ENCODE measurements around the gene LAMB3.

The LAMB3 gene

DNA sequence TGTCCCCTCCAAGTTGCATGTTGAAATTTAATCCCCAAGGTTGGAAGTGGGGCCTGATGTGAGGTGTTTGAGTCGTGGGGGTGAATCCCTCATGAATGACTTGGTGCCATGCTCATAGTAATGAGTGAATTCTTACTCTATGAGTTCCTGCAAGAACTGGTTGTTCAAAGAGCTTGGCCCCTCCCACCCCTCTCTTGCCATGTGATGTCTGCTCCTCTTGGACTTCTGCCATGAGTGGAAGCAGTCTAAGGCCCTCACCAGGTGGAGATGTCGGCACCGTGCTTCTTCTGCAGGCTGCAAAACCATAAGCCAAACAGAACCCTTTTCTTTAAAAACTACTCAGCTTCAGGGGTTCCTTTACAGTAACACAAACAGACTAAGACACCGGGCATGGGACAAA is 37.3 kb upstream of the LAMB3 start:
- TF ChIP-seq, protein P1, sequence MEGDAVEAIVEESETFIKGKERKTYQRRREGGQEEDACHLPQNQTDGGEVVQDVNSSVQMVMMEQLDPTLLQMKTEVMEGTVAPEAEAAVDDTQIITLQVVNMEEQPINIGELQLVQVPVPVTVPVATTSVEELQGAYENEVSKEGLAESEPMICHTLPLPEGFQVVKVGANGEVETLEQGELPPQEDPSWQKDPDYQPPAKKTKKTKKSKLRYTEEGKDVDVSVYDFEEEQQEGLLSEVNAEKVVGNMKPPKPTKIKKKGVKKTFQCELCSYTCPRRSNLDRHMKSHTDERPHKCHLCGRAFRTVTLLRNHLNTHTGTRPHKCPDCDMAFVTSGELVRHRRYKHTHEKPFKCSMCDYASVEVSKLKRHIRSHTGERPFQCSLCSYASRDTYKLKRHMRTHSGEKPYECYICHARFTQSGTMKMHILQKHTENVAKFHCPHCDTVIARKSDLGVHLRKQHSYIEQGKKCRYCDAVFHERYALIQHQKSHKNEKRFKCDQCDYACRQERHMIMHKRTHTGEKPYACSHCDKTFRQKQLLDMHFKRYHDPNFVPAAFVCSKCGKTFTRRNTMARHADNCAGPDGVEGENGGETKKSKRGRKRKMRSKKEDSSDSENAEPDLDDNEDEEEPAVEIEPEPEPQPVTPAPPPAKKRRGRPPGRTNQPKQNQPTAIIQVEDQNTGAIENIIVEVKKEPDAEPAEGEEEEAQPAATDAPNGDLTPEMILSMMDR (IDR thresholded peaks at IDR 0.05; ENCODE audit: low read depth, low read length) = no peak
- H3K4me3 ChIP-seq (replicated peaks in 1 of 2; ENCODE audit: low read depth in 2 of 2, low read length in 2 of 2) = no peak overlapping the region
- peak; percentile 39 to 51 for DNase-seq (ENCODE audit: low read depth in 2 of 2)

DNA sequence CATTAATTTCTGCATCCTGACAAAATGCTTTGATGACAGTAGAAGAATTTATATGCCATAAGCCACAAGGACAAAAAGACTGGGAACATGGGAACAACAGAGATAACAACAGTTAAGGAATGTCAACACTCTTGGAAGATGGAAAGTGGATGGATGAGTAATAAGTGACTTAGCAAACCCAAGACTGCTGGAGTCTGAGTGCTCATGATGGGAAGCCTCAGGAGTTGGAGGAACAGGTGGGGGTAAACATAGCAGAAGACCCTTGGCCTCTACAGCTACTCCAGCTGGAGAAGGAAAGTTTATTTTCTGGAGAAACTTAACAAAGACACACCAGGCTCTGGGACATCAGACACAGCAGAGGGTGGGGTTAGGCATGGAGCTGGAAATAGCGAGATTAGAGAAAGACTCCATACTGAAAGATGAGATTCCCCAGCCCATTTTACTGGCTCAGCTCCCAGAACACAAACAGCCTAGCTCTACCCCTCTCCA is 36.6 kb upstream of the LAMB3 start:
- peak; percentile 37 to 76 for DNase-seq (ENCODE audit: low read depth in 2 of 2)
- TF ChIP-seq, protein P1 (IDR thresholded peaks at IDR 0.05; ENCODE audit: low read depth, low read length) = no peak
- H3K4me3 ChIP-seq (replicated peaks in 1 of 2; ENCODE audit: low read depth in 2 of 2, low read length in 2 of 2) = no peak overlapping the region

- no peak for DNase-seq (ENCODE audit: low read depth in 2 of 2)
- no peak overlapping the region for H3K4me3 ChIP-seq (replicated peaks in 1 of 2; ENCODE audit: low read depth in 2 of 2, low read length in 2 of 2)
- TF ChIP-seq, protein P1 (IDR thresholded peaks at IDR 0.05; ENCODE audit: low read depth, low read length) = no peak
Observed at GRCh38 chr1:209686322-209686721, 34.1 kb upstream of the LAMB3 start.

- TF ChIP-seq, protein P1 (IDR thresholded peaks at IDR 0.05; ENCODE audit: low read depth, low read length) = no peak
- no peak for DNase-seq (ENCODE audit: low read depth in 2 of 2)
- no peak overlapping the region for H3K4me3 ChIP-seq (replicated peaks in 1 of 2; ENCODE audit: low read depth in 2 of 2, low read length in 2 of 2)
Observed at GRCh38 chr1:209685821-209686220, 33.6 kb upstream of the LAMB3 start.

DNA sequence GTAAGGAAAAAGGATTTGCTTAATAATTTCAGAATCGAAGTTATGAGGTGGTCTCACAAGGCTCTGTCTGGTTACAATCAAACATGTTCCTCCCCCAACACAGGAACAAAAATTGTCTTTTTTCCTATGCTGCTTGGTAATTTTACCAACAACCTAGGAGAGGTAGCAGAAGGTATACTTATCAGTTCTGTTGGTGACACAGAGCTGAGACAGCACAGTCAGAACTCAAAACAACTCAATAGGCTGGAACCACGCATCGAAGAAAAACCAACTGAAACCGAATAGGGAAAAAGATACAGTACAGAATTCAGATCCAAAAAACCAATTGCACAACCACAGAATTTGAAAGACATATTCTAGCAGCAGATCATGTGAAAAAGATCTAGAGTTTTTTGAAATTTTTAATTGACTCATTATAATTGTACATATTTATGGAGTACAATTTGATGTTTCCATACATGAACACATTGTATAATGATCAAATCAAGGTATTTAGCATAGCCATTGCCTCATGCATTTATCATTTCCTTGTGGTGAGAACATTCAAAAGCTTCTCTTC is 26.8 kb upstream of the LAMB3 start:
- TF ChIP-seq, protein P1 (IDR thresholded peaks at IDR 0.05; ENCODE audit: low read depth, low read length) = no peak
- H3K4me3 ChIP-seq (replicated peaks in 1 of 2; ENCODE audit: low read depth in 2 of 2, low read length in 2 of 2) = no peak overlapping the region
- DNase-seq (ENCODE audit: low read depth in 2 of 2) = no peak

DNA sequence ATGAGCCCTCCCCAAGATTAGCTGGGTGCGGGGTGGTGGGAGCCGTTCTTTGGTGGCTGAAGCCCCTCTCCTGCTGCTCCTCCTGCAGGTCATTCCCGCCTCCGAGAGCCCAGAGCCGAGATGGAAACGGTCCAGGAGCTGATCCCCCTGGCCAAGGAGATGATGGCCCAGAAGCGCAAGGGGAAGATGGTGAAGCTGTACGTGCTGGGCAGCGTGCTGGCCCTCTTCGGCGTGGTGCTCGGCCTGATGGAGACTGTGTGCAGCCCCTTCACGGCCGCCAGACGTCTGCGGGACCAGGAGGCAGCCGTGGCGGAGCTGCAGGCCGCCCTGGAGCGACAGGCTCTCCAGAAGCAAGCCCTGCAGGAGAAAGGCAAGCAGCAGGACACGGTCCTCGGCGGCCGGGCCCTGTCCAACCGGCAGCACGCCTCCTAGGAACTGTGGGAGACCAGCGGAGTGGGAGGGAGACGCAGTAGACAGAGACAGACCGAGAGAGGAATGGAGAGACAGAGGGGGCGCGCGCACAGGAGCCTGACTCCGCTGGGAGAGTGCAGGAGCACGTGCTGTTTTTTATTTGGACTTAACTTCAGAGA is 23.4 kb upstream of the LAMB3 start:
- TF ChIP-seq, protein P1 (IDR thresholded peaks at IDR 0.05; ENCODE audit: low read depth, low read length) = no peak
- H3K4me3 ChIP-seq (replicated peaks in 1 of 2; ENCODE audit: low read depth in 2 of 2, low read length in 2 of 2) = peak overlapping the region; percentile 52 to 62
- DNase-seq (ENCODE audit: low read depth in 2 of 2) = peak; percentile 31 to 41
